Measurements from ENCODE around the gene GSTT4.
A peak's percentile ranks its signal among the peaks of the same experiment; 100 is the strongest.
"Not testable (repeated sequence)": the region's sequence is repeated elsewhere in the genome, so short reads cannot be mapped to it uniquely, and the experiment has no call there.

GSTT4 gene

DNA sequence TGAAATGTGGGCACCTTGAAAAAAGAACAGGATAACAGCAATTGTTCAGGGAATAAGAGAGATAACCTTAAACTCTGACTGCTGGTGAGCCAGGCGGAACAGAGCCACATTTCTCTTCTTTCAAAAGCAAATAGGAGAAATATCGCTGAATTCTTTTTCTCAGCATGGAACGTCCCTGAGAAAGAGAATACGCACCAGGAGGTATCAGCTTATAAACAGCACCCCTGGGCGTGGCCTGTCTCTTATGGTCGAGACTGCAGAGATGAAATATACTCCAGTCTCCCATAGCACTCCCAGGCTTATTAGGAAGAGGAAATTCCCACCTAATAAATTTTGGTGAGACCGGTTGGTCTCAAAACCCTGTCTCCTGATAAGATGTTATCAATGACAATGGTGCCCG, 49.4 kb downstream of the GSTT4 start:
- H3K4me2 ChIP-seq (ENCODE audit: low read length, poor library complexity, severe bottlenecking); H3K36me3 ChIP-seq (ENCODE audit: control insufficient read depth in 1 of 2, insufficient read depth in 2 of 2, low read depth in 1 of 2, low read length in 2 of 2); H3K4ac ChIP-seq (ENCODE audit: low read depth in 1 of 2, low read length in 2 of 2); H3K9ac ChIP-seq (ENCODE audit: low read length); DNase-seq; H2BK12ac ChIP-seq (ENCODE audit: low read length in 2 of 2); H3K18ac ChIP-seq (ENCODE audit: low read depth in 1 of 2, low read length in 2 of 2); H2AFZ ChIP-seq (ENCODE audit: low read depth, low read length); H3K27me3 ChIP-seq (ENCODE audit: control insufficient read depth in 1 of 2, insufficient read depth in 1 of 2, low read length in 2 of 2); H4K91ac ChIP-seq (ENCODE audit: low read length); H3K4me3 ChIP-seq (ENCODE audit: insufficient read depth in 1 of 2, low read depth in 1 of 2, low read length in 2 of 2); H3K9me3 ChIP-seq (ENCODE audit: control insufficient read depth, low read length); H3K23ac ChIP-seq (ENCODE audit: low read length in 2 of 2); H3K79me1 ChIP-seq (replicated peaks; ENCODE audit: low read length, poor library complexity, severe bottlenecking); H2AK5ac ChIP-seq (ENCODE audit: low read length, severe bottlenecking); H2BK120ac ChIP-seq (ENCODE audit: low read depth, low read length); H4K8ac ChIP-seq (ENCODE audit: low read length); H3K4me1 ChIP-seq (ENCODE audit: control insufficient read depth, insufficient read depth, low read depth, low read length); H2BK5ac ChIP-seq (ENCODE audit: low read depth, low read length, poor library complexity, severe bottlenecking); H2BK15ac ChIP-seq (ENCODE audit: low read depth, poor library complexity, severe bottlenecking); H3K14ac ChIP-seq (ENCODE audit: low read length in 2 of 2); H3K27ac ChIP-seq (ENCODE audit: low read length, poor library complexity, severe bottlenecking): not testable (repeated sequence)
- WGBS = 37% methylated on average over 7 of the region's 8 CpGs

DNA sequence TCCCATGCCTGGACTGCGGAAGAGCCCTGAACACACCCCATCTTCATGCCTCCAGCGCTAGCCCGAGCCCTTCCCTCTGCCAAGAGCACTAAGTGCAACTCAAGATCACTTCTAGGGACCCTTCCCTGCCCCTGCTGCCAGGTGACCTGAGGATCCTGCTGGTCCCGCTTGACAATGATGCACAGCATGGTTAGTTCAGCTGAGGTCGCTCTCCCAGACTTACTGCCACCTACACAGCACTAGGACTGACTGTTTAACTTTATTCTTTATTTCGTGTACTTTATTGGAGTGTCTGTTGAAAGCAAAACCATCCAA, 50.3 kb downstream of the GSTT4 start:
- not testable (repeated sequence) for H3K27ac ChIP-seq (ENCODE audit: low read length, poor library complexity, severe bottlenecking); H3K23ac ChIP-seq (ENCODE audit: low read length in 2 of 2); H3K9me3 ChIP-seq (ENCODE audit: control insufficient read depth, low read length); H3K36me3 ChIP-seq (ENCODE audit: control insufficient read depth in 1 of 2, insufficient read depth in 2 of 2, low read depth in 1 of 2, low read length in 2 of 2); H3K4me2 ChIP-seq (ENCODE audit: low read length, poor library complexity, severe bottlenecking); H2AFZ ChIP-seq (ENCODE audit: low read depth, low read length); H2AK5ac ChIP-seq (ENCODE audit: low read length, severe bottlenecking); H3K9ac ChIP-seq (ENCODE audit: low read length); H3K4me1 ChIP-seq (ENCODE audit: control insufficient read depth, insufficient read depth, low read depth, low read length); H2BK15ac ChIP-seq (ENCODE audit: low read depth, poor library complexity, severe bottlenecking); H2BK5ac ChIP-seq (ENCODE audit: low read depth, low read length, poor library complexity, severe bottlenecking); H2BK120ac ChIP-seq (ENCODE audit: low read depth, low read length); H3K79me1 ChIP-seq (replicated peaks; ENCODE audit: low read length, poor library complexity, severe bottlenecking); H3K27me3 ChIP-seq (ENCODE audit: control insufficient read depth in 1 of 2, insufficient read depth in 1 of 2, low read length in 2 of 2); H4K8ac ChIP-seq (ENCODE audit: low read length); DNase-seq; H3K18ac ChIP-seq (ENCODE audit: low read depth in 1 of 2, low read length in 2 of 2); H2BK12ac ChIP-seq (ENCODE audit: low read length in 2 of 2); H4K91ac ChIP-seq (ENCODE audit: low read length); H3K4me3 ChIP-seq (ENCODE audit: insufficient read depth in 1 of 2, low read depth in 1 of 2, low read length in 2 of 2)
- Histone ChIP-seq H3K14ac (ENCODE audit: low read length in 2 of 2) (peak overlapping the region in 1 of 2 experiments; percentile 44), H3K4ac (ENCODE audit: low read depth in 1 of 2, low read length in 2 of 2) (peak overlapping the region in 1 of 2 experiments; percentile 35)
- WGBS = 70% methylated on average over 4 of the region's 6 CpGs

DNA sequence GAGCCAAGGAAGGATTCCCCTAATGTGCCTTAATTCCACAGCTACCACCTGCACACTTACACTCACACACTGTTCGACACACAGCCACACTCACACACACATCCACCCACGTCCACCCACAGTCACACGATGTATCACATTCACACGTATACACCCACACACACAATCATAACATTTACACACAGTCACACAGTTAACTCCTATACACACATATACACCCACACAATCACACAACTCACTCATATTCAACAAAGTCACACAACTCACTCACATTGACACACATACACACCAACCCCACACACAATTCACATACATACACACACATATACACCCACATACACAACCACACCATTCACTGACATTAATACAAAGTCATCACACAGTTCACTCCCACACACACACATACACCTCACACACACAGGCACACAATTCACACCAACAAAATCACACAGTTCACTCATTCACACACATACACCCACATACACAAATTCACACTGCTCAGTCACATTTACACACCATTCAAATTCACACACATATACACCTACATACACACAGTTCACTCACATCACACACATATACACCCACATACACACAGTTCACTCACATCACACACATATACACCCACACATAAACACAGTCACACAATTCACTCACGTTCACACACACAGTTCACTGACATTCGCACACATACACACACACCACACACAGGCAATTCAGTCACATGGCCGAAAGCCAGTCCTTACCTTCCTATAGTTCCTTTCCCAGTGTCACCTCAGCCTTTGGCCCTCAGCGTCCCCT, 50.9 kb downstream of the GSTT4 start:
- not testable (repeated sequence) for H3K4me1 ChIP-seq (ENCODE audit: control insufficient read depth, insufficient read depth, low read depth, low read length); H2BK12ac ChIP-seq (ENCODE audit: low read length in 2 of 2); H3K27ac ChIP-seq (ENCODE audit: low read length, poor library complexity, severe bottlenecking); H3K9me3 ChIP-seq (ENCODE audit: control insufficient read depth, low read length); H3K18ac ChIP-seq (ENCODE audit: low read depth in 1 of 2, low read length in 2 of 2); H3K9ac ChIP-seq (ENCODE audit: low read length); H4K91ac ChIP-seq (ENCODE audit: low read length); H3K4me3 ChIP-seq (ENCODE audit: insufficient read depth in 1 of 2, low read depth in 1 of 2, low read length in 2 of 2); H2BK5ac ChIP-seq (ENCODE audit: low read depth, low read length, poor library complexity, severe bottlenecking); H3K27me3 ChIP-seq (ENCODE audit: control insufficient read depth in 1 of 2, insufficient read depth in 1 of 2, low read length in 2 of 2); H2BK15ac ChIP-seq (ENCODE audit: low read depth, poor library complexity, severe bottlenecking); H3K23ac ChIP-seq (ENCODE audit: low read length in 2 of 2); H2AK5ac ChIP-seq (ENCODE audit: low read length, severe bottlenecking); H2BK120ac ChIP-seq (ENCODE audit: low read depth, low read length); H3K79me1 ChIP-seq (replicated peaks; ENCODE audit: low read length, poor library complexity, severe bottlenecking); H3K4me2 ChIP-seq (ENCODE audit: low read length, poor library complexity, severe bottlenecking); H4K8ac ChIP-seq (ENCODE audit: low read length); H2AFZ ChIP-seq (ENCODE audit: low read depth, low read length); H3K36me3 ChIP-seq (ENCODE audit: control insufficient read depth in 1 of 2, insufficient read depth in 2 of 2, low read depth in 1 of 2, low read length in 2 of 2); DNase-seq
- peak overlapping the region in 1 of 2 experiments; percentile 35 for H3K4ac ChIP-seq (ENCODE audit: low read depth in 1 of 2, low read length in 2 of 2)
- peak overlapping the region in 1 of 2 experiments; percentile 44 for H3K14ac ChIP-seq (ENCODE audit: low read length in 2 of 2)
- 84% methylated on average over 8 of the region's 8 CpGs for WGBS

- H3K4ac ChIP-seq (ENCODE audit: low read depth in 1 of 2, low read length in 2 of 2); H2BK5ac ChIP-seq (ENCODE audit: low read depth, low read length, poor library complexity, severe bottlenecking); H4K91ac ChIP-seq (ENCODE audit: low read length); H3K27me3 ChIP-seq (ENCODE audit: control insufficient read depth in 1 of 2, insufficient read depth in 1 of 2, low read length in 2 of 2); H3K18ac ChIP-seq (ENCODE audit: low read depth in 1 of 2, low read length in 2 of 2); H3K9ac ChIP-seq (ENCODE audit: low read length); H4K8ac ChIP-seq (ENCODE audit: low read length); H3K9me3 ChIP-seq (ENCODE audit: control insufficient read depth, low read length); H2AFZ ChIP-seq (ENCODE audit: low read depth, low read length); H2AK5ac ChIP-seq (ENCODE audit: low read length, severe bottlenecking); H3K27ac ChIP-seq (ENCODE audit: low read length, poor library complexity, severe bottlenecking); H3K4me3 ChIP-seq (ENCODE audit: insufficient read depth in 1 of 2, low read depth in 1 of 2, low read length in 2 of 2); H3K14ac ChIP-seq (ENCODE audit: low read length in 2 of 2); H3K4me2 ChIP-seq (ENCODE audit: low read length, poor library complexity, severe bottlenecking); H3K4me1 ChIP-seq (ENCODE audit: control insufficient read depth, insufficient read depth, low read depth, low read length); H2BK15ac ChIP-seq (ENCODE audit: low read depth, poor library complexity, severe bottlenecking); H3K23ac ChIP-seq (ENCODE audit: low read length in 2 of 2); DNase-seq; H3K79me1 ChIP-seq (replicated peaks; ENCODE audit: low read length, poor library complexity, severe bottlenecking); H3K36me3 ChIP-seq (ENCODE audit: control insufficient read depth in 1 of 2, insufficient read depth in 2 of 2, low read depth in 1 of 2, low read length in 2 of 2); H2BK120ac ChIP-seq (ENCODE audit: low read depth, low read length); H2BK12ac ChIP-seq (ENCODE audit: low read length in 2 of 2): not testable (repeated sequence)
- 60% methylated on average over 3 of the region's 4 CpGs for WGBS
These were observed 51.8 kb downstream of the GSTT4 start for GRCh38 chr22:23953485-23953884.
